ENCODE measurements around the gene FAM222A.

- TF ChIP-seq CTCF (IDR thresholded peaks at IDR 0.05; ENCODE audit: low read depth, low read length), result no peak
- TF ChIP-seq EZH2phosphoT487 (IDR thresholded peaks at IDR 0.05; ENCODE audit: low read depth), result no peak
Measured at GRCh38 chr12:109716512-109717389, 3.1 kb downstream of the FAM222A start.

Measured in OCI-LY3 (cell line).